Non-pigmented ciliary epithelial cell (primary cell): ENCODE data around the gene TNFSF11.

ENCODE experiments used
- DNase-seq: peaks from one replicate; pipeline ENCODE4 v3.0.0-alpha.2; 2010; ENCODE audit warnings: low read depth

TNFSF11 gene

GRCh38 chr13:42561752-42562467, 12.0 kb upstream of the TNFSF11 start:
- peak; percentile 9 for DNase-seq

DNA sequence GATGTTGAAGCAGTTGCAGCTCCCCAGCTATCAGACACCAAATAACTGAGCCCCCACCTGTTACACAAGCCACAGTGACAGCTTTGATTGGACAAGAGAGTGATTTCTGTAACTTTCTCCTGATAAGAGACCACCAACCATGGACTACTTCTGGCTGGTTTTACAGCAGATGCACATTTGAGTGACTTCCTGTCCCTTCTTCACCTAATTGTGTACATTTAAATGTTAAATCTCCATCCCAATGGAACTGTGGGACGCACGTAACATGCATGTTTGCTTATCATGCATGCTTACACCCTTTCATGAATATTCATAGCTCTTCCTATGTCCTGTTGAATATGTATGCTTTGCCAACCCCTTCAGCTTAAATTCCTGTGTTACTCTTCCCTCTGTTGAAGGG, 6.0 kb upstream of the TNFSF11 start:
- no peak for DNase-seq

DNA sequence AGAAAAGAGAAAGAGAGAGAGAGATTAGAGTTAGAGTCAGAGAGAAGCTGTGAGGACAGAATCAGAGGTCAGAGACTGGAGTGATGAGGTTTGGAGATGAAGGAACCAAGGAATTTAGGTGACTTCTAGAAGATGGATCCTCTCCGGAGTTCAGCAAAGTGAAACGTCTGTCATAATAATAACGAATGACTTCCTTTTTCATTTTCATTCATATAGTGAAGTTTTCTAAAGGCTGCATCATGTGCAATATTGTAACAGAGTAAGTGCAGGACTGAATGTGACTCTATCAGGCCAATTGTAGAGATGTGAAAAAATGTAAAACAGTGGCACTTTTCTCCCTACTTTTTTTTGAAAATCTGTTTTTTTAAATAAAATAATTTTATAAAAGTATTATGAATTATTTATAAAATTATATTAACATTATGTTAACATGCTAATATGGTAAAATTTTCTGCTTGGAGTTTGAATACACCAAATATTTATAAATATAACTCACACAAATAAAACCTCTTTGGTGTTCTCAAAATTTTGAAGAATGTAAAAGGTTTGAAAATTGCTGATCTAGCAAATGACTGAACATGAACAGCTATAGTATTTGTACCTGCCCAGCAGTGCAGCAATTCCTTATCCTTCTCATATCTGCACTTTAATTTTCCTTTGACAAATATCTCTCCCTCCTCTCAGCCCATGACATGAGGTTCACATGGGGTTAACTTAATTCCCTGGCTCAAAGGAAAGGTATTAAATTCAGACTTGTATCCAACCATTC, 4.2 kb upstream of the TNFSF11 start:
- DNase-seq, result no peak

- no peak for DNase-seq
Observed at GRCh38 chr13:42571895-42572294, 2.1 kb upstream of the TNFSF11 start.

GRCh38 chr13:42574435-42575311, 721 bp downstream of the TNFSF11 start:
- DNase-seq, result no peak

DNA sequence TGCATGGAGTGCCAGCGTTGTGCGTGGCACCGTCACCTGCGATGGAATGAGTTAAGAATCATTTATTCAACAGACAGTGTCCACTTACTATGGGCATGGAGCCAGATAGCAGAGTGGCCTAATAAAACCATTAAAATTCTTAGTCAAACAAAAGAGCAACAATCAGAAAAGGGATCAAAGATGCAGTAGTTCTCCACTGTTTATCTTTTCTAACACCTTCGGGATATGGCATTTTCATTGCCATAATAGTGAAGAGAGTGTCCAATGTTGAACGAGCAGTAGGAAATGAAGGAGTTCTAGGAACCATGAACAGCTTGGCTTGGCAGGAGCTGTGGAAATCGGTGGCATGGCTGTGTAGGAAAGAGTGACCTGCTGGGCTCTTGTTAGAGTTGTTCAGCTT, 2.0 kb downstream of the TNFSF11 start:
- no peak for DNase-seq

GRCh38 chr13:42577538-42577937, 3.6 kb downstream of the TNFSF11 start:
- DNase-seq, result no peak

DNA sequence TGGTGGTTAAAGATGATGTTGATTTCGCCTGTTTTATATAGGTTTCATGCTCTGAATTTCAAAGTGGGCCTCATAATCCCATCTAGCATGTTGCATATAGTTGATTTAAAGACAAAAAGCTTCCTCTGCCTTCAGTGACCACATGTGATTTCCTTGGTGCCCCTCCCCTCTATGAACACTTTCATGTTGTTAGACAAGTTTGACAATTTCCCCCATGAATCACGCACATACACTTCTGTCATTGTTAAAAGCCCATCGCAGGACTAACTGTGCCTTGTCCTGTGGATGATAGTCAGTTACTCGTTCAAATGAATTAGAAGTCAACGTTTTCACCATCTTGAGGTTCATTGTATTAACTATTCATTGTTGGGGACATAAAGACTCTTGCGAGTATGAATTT, 6.7 kb downstream of the TNFSF11 start:
- DNase-seq, result no peak

DNA sequence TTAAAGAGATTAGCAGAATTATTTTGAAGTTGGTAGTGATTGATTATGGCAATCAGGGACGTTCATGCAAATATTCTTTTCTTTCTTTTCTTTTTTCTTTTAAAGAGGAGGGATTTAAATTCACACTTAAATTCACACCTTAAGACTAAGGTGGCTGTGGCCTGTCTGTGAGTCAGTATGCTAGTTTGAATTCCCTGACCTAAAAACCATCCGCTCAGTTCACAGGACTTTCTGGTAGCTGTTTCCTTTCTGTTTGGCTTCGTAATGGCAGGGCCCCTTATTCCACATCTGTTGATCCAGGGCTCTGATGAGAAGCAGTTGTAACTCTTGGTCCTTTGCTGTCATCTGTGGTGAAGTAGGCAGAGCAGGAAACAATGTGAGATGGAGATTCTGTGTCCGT, 7.5 kb downstream of the TNFSF11 start:
- no peak for DNase-seq

DNA sequence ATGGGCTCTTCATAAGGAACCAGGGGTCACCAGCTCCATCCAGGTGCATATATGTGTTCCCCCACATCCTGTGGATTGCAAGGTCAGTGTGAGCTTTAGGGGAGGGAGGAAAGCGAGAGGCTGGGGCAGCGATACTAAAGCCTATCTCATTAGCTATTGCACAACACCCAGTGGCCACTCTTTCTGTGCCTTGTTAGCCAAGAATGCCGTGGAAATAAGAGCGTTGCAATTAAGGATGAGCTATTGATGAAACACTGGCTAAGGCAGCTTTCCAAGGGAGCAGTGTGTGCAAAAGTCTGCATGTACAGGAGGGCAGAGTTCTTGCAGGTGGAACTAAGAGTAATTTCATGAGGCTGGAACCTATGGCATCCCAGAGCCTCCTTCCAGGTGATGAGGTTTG, 17.6 kb downstream of the TNFSF11 start:
- DNase-seq, result no peak

DNA sequence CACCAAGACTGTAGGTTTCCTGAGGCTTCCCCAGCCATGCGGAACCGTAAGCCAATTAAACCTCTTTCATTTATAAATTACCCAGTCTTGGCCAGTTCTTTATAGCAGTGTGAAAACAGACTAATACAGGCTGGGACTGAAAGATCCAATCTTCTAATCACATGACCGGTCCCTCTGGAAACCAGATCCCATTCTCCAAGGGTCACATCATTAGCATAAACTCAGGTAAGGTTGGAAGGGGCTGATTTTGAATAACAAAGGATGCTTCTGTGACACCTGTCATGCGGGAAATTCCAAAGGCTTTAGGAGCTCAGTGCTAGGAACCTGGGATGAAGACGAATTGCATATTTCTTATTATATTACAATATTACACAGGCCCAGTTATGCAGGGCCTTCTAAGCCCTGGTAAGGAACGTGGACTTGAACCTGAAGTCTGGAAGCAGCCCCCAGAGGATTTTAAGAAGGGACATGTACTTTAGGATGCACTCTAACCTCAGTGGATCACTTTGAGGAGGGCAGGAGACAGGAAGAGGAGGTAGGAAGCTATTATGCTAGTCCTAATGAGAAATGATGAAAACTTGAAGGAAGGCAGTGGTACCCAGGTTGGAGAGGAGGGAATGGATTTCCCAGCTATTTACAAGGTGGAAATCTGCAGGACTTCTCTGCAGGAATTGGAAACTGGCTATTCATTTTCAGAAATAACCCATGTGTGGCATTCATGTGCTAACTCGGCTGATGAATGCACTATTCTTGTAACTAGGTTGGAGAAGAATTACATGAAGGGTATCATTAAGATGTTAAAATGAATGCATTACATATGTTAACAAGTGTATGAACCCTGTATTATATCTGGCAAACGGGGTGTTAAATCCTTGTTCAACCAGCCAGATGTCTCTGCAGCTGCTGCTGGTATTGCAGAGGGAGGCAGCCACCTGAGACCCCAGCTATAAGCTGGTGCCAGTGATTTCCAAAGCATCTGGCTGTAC, 19.3 kb downstream of the TNFSF11 start:
- no peak for DNase-seq

DNA sequence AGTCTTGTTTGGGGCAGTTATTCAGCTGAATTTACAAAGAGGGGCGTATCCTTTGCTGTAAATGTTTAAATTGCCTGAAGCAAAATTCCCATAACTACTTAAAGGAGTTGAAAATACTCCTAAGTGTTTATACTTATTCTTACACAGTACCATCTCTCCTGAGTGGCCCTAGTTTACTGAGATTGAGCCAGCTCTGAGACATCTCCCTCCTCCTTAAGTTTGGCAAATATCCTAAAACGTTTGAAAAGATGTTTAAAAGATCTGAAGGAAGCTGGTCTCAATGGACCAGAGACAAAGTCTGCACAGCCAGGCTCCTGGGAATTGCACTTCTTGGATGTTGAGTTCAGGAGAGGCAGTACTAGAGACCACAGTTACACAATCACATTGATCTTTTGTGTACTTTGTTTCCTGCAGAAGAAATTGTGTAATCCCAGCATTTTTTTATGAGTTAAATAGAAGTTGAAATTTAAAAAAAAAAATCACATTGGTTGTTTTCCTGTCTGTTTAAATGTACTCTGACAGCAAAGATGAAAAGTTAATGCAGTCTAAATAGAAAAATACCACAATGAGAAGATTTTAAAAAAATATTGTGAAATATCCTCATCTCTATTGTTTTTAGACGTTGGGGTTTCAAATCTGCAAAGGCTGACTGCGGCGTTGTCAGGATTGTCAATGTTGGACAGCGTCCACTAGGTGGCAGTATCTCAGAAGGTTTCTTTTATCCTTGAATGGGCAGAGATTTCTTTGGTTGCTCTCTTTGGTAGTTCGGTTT, 20.7 kb downstream of the TNFSF11 start:
- peak; percentile 37 for DNase-seq

- no peak for DNase-seq
Observed at GRCh38 chr13:42595253-42595571, 21.3 kb downstream of the TNFSF11 start.

DNA sequence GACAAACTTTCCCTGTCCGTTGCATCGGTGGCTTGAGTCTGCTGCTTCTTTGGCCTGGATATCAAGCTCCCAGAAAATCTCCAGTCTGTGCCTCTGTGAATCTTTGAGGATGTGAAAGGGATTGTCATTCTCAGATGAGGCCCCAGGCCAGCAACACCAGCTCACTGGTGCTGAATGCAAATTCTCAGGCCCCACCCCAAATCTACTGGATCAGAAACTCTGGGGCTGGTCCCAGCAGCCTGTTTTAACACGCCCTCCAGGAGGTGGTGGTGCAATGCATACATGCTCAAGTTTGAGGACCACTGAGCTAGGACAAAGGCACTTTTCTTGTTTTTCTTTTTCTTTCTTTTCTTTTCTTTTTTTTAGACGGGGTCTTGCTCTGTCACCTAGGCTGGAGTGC, 23.6 kb downstream of the TNFSF11 start:
- no peak for DNase-seq

- DNase-seq, result peak; percentile 8
Observed at GRCh38 chr13:42600943-42601342, 27.0 kb downstream of the TNFSF11 start.

- DNase-seq, result no peak
Observed at GRCh38 chr13:42602906-42603305, 29.0 kb downstream of the TNFSF11 start.

GRCh38 chr13:42603571-42603970, 29.6 kb downstream of the TNFSF11 start:
- DNase-seq, result no peak

DNA sequence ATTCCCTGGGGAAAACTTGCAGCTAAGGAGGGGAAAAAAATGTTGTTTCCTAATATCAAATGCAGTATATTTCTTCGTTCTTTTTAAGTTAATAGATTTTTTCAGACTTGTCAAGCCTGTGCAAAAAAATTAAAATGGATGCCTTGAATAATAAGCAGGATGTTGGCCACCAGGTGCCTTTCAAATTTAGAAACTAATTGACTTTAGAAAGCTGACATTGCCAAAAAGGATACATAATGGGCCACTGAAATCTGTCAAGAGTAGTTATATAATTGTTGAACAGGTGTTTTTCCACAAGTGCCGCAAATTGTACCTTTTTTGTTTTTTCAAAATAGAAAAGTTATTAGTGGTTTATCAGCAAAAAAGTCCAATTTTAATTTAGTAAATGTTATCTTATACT, 33.6 kb downstream of the TNFSF11 start:
- DNase-seq, result no peak

DNA sequence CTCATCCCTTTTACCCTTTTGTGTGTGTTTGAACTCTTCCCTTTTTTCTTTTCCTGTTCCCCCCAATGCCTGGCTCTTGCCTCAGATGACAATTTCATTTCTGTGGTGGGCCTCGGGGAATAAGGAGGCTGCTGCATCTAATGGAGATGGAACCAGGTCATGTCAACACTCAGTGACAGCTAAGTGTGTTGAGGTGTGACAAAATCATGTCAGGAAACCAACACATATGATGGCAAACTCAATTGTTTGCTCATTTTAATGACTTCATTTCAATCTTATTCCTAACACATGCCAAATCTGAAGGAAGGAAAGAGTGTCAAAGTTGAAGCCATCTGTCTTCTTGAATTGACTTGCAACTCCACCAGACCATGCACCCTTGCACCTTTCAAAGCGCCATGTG, 36.7 kb downstream of the TNFSF11 start:
- no peak for DNase-seq

- DNase-seq, result no peak
Observed at GRCh38 chr13:42611086-42611779, 37.3 kb downstream of the TNFSF11 start.
